Calu3 (cell line): ENCODE results near the gene MROH9. TPM values are rescaled to one million over a fixed set of nuclear protein-coding genes. Genes with fewer than 3 reads are reported as not detected.

Experiments used
- BruUV-seq: library from RNA; stranded (reverse); fragments of 400-500 nt; replicated peaks from 2 replicates; lab custom pipeline; 2021; lab: Mats Ljungman, UMichigan
- CTCF ChIA-PET: fragments of 300-600 bp; sonication (Branson Sonifier 250); formaldehyde crosslinking; loops from one replicate; lab custom pipeline; 2022; ENCODE audit warnings: antibody characterized with exemption; lab: Charles Lee
- DNase-seq: peaks from one replicate; pipeline ENCODE4 v3.0.0; 2022
- H3K27ac Mint-ChIP-seq: one replicate; pipeline ENCODE4 v1.8.0; 2022; ENCODE audit warnings: mixed read lengths; ENCODE audit not compliant: unreplicated experiment
- H3K27me3 Mint-ChIP-seq: one replicate; pipeline ENCODE4 v1.8.0; 2022; ENCODE audit warnings: mixed read lengths; ENCODE audit not compliant: unreplicated experiment
- H3K36me3 Mint-ChIP-seq: one replicate; pipeline ENCODE4 v1.8.0; 2022; ENCODE audit warnings: mild to moderate bottlenecking, moderate library complexity, mixed read lengths; ENCODE audit not compliant: insufficient read depth, unreplicated experiment
- H3K4me1 Mint-ChIP-seq: one replicate; pipeline ENCODE4 v1.8.0; 2022; ENCODE audit warnings: mild to moderate bottlenecking, low read depth, mixed read lengths; ENCODE audit not compliant: unreplicated experiment
- H3K4me3 Mint-ChIP-seq: one replicate; pipeline ENCODE4 v1.8.0; 2022; ENCODE audit warnings: mild to moderate bottlenecking, low read depth, moderate library complexity, mixed read lengths; ENCODE audit not compliant: unreplicated experiment
- H3K9me3 Mint-ChIP-seq: one replicate; pipeline ENCODE4 v1.8.0; 2022; ENCODE audit warnings: low read depth, mixed read lengths; ENCODE audit not compliant: unreplicated experiment
- CTCF ChIP-seq: fragments of 200-600 bp; IDR thresholded peaks from one replicate; pipeline ENCODE4 v1.8.0; 2022; ENCODE audit warnings: antibody characterized with exemption; ENCODE audit not compliant: unreplicated experiment
- intact Hi-C: fragments of 100-400 bp; cut with micrococcal nuclease; formaldehyde crosslinking; loops from one replicate; pipeline ENCODE4 v1.10.0; 2022; ENCODE audit not compliant: unreplicated experiment
- total RNA-seq: library from RNA; stranded (reverse); gene quantifications from 2 replicates; pipeline ENCODE4 v1.2.3, GENCODE V29; 2022

MROH9 gene
- total RNA-seq, 1 experiment from 2014 or later: not detected

GRCh38 chr1:170986901-170987300 is 51.6 kb downstream of the MROH9 start:
- peaks cover 15% of the 10 kb centered on the region for H3K27me3 Mint-ChIP-seq
- no peak overlapping the region for H3K4me3 Mint-ChIP-seq
- TF ChIP-seq CTCF: no peak
- no peaks in the 10 kb centered on the region for H3K4me1 Mint-ChIP-seq
- H3K36me3 Mint-ChIP-seq: no peaks in the 10 kb centered on the region
- intact Hi-C loops: no loop called here
- H3K27ac Mint-ChIP-seq: no peak overlapping the region
- CTCF ChIA-PET: no interaction called here
- no TSS peak for BruUV-seq
- H3K9me3 Mint-ChIP-seq: no peaks in the 10 kb centered on the region
- DNase-seq: no peak

- H3K4me1 Mint-ChIP-seq: no peaks in the 10 kb centered on the region
- H3K4me3 Mint-ChIP-seq: no peak overlapping the region
- no peaks in the 10 kb centered on the region for H3K9me3 Mint-ChIP-seq
- no peak for DNase-seq
- no TSS peak for BruUV-seq
- peaks cover 16% of the 10 kb centered on the region for H3K27me3 Mint-ChIP-seq
- TF ChIP-seq CTCF: no peak
- H3K36me3 Mint-ChIP-seq: no peaks in the 10 kb centered on the region
- no peak overlapping the region for H3K27ac Mint-ChIP-seq
- intact Hi-C loops: no loop called here
- CTCF ChIA-PET: no interaction called here
These were observed 52.1 kb downstream of the MROH9 start for GRCh38 chr1:170987424-170987823.

- H3K4me3 Mint-ChIP-seq: no peak overlapping the region
- no peaks in the 10 kb centered on the region for H3K9me3 Mint-ChIP-seq
- CTCF ChIA-PET: no interaction called here
- H3K36me3 Mint-ChIP-seq: no peaks in the 10 kb centered on the region
- peaks cover 38% of the 10 kb centered on the region for H3K27me3 Mint-ChIP-seq
- no TSS peak for BruUV-seq
- H3K4me1 Mint-ChIP-seq: no peaks in the 10 kb centered on the region
- TF ChIP-seq CTCF: no peak
- DNase-seq: no peak
- H3K27ac Mint-ChIP-seq: no peak overlapping the region
- intact Hi-C loops: no loop called here
These were observed 57.8 kb downstream of the MROH9 start for GRCh38 chr1:170993151-170993550.

- Mint-ChIP-seq H3K27me3 (peaks cover 44% of the 10 kb centered on the region), H3K27ac (no peak overlapping the region), H3K9me3 (no peaks in the 10 kb centered on the region), H3K4me3 (no peak overlapping the region), H3K4me1 (no peaks in the 10 kb centered on the region), H3K36me3 (no peaks in the 10 kb centered on the region)
- intact Hi-C loops: no loop called here
- BruUV-seq: no TSS peak
- DNase-seq: no peak
- TF ChIP-seq CTCF: no peak
- CTCF ChIA-PET: no interaction called here
These were observed 58.4 kb downstream of the MROH9 start for GRCh38 chr1:170993717-170994116.
